COR-L47 (cell line): Measurements from ENCODE around the gene ZSWIM4.
"Not testable (repeated sequence)": the region's sequence is repeated elsewhere in the genome, so short reads cannot be mapped to it uniquely, and the experiment has no call there.

Experiments
- DNase-seq: peaks from one replicate; lab custom pipeline; 2025; lab: John Stamatoyannopoulos, UW

The ZSWIM4 gene

DNA sequence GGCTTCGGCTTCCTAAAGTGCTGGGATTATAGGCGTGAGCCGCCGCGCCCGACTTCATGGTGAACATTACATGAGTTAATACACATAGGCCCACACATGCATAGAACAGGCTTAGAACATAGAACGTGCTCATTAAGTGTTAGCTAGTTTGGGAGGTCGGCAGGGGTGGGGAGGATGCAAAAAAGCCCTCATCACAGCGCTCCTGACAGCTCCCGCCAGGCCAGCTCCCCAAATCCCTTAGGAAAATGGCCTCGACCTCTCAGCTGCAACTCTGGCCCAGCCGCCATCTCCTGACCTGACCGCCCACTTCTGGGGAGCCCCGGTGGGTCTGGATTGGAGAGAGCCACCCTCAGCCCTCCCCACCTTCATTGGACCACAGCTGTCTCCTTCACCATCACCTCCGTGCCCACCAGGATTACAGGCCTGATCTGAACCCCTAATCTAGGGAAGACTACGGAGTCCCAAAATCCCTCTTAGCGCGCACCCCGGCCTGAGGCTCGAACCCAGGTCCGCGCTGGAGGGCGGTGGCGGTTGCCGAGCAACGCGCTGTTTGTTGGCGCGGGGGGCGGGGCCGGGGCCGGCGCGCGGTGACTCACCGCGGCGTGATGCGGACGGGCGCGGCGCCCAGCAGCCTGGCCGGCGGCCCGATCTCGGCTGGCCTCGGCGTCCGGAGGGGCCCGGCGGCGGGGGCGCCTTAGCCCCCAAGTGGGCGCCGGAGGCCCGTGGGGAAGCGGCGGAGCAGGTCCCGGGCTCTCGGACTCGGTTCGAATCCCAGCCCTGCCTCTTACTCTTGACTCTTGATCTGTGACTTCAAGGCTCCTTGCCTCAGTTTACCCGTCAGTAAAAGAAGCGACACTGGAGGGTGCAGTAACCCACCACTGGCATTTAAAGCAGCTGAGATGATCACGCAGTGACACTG, 55.0 kb downstream of the ZSWIM4 start:
- peak; percentile 72 for DNase-seq

DNA sequence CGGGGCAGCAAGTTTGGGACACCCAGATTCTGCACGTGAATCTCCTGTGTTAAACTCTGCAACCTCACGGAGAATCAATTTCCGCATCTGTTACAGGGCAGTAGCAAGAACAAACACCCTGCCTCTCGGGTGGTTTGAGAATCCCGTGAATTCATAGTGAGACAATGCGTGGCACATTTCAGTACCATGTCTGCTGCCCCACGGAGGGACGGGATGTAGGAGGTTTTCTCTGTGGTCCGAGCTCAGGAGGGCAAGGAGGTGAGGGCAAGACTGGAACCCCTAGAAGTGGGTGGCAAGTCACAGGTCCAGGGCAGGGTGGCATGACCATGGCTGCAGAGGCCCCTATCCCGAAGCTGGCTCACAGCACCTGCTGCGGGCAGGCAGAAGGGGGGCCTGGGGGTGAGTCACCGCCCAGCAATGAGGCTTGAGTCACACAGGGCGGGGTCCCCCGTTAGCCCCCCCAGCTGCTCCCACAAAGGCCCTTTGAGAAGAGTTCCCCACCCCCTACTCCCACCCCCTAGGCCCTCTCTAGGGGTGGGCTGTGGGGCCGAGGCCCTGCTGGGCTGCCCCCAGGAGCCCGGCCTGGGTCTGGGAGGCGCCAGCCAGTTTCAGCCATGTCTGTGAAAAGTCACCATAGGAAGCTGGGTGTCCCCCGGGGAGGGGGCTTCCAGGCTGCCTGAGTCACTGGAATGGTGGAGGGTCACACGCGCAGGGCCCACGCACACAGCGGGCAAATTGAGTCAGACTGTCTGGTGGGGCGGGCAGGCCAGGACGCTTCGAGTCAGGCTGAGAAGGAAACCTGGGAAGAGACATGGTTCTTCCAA, 55.9 kb downstream of the ZSWIM4 start:
- no peak for DNase-seq

DNA sequence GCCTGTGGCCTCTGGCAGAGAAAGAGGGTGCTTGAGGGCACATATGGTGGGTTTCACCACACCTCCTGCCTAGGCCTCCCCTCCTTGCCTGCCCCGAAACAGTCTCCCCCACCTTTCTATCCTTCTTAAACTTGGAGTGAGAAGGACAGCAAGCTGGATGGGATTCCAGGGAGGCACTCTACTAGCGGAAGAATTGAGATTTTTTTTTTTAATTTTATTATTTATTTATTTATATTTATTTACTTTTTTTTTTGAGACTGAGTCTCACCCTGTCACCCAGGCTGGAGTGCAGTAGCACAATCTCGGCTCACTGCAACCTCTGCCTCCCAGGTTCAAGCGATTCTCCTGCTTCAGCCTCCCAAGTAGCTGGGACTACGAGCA, 56.5 kb downstream of the ZSWIM4 start:
- DNase-seq, result not testable (repeated sequence)

DNA sequence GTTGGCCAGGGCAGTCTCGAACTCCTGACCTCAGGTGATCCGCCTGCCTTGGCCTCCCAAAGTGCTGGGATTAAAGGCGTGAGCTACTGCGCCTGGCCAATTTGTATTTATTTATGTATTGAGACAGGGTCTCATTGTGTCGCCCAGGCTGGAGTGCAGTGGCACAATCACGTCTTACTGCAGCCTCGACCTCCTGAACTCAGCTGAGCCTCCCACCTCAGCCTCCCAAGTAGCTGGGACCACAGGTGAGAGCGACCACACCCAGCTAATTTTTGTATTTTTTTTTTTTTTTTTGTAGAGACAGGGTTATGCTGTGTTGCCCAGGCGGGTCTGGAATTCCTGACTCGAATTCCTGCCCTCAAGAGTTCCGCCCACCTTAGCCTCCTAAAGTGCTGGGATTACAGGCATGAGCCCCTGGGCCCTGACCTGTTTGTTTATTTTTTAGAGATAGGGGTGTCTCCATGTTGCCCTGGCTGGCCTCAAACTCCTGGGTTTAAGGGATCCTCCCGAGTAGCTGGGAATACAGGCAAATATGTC, 57.0 kb downstream of the ZSWIM4 start:
- not testable (repeated sequence) for DNase-seq

DNA sequence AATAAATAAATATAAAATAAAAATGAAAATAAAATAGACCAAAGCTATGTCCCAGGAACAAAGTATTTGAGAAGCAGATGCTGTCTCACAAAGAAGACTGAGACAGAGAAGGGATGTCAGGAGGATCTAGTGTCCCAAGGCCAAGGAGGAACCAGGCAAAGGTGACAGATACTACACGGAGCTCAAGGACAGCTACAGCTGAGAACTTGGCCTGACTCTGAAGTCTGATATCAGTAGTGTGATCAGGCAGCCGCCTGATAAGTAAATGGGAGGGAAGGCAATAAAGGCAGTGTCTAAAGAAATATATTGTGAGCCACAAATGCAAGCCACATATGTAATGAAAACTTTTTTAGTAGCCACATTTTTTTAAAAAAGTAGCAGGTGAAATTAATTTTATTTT, 61.3 kb downstream of the ZSWIM4 start:
- DNase-seq, result no peak

DNA sequence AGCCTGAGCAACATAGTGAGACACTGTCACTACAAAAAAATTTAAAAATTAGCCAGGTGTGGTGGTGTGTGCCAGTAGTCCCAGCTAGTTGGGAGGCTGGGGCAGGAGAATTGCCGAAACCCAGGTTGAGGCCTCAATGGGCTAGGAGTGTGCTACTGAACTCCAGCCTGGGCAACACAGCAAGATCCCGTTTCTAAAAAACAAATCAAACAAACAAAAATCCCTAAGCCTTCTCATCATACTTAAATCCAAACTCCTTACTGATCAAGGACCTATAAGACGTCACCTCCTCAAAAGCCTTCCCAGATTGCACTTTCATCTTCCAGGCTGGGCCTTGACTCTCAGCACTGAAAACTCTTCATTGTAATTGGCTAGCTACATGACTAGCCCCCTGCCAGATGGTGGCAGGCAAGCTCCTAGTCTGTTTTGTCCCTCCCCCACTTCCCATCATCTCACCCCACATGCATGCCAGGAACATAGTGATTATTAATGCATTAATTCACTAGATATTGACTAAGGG, 64.2 kb downstream of the ZSWIM4 start:
- no peak for DNase-seq

DNA sequence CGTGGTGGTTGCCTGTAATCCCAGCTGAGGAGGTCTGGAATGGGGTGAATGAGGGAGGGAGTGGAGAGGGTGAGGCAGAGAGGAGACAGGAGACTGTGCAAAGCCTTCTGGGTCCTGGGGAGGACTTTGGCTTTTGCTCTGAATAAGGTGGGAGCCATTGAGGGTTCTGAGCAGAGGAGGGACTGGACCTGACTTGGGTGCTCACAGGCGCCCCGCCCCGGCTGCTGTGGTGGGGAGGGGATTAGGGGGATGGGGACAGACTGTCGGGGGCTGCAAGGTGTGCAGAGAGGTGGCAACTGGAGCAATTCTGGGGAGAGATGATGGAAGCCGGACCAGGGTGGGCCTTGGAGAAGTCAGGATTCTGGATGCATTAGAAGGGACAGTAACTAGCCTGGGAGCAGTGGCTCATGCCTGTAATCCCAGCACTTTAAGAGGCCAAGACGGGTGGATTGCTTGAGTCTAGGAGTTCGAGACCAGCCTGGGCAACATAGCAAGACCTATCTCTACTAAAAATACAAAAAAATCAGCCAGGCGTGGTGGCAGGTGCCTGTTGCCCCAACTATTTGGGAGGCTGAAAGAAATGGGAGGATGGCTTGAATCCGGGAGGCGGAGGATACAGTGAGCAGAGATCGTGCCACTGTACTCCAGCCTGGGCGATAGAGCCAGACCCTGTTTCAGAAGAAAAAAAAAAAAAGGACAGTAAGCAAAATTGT, 65.6 kb downstream of the ZSWIM4 start:
- no peak for DNase-seq

DNA sequence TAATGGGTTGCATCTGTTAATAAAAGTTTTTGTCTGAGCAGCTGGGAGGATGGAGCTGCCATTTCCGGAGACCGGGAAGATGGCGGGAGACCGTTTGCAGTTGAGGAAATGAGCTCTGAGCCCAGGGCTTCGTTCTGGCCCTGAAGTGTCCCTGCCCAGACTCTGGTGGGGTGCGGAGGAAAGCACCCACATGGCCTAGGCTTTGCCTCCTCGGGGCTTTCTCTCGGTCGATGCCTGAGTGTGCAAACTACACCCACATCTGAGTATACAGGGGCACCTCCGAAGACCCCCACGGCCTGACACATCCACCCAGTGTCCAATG, 66.1 kb downstream of the ZSWIM4 start:
- DNase-seq, result no peak

DNA sequence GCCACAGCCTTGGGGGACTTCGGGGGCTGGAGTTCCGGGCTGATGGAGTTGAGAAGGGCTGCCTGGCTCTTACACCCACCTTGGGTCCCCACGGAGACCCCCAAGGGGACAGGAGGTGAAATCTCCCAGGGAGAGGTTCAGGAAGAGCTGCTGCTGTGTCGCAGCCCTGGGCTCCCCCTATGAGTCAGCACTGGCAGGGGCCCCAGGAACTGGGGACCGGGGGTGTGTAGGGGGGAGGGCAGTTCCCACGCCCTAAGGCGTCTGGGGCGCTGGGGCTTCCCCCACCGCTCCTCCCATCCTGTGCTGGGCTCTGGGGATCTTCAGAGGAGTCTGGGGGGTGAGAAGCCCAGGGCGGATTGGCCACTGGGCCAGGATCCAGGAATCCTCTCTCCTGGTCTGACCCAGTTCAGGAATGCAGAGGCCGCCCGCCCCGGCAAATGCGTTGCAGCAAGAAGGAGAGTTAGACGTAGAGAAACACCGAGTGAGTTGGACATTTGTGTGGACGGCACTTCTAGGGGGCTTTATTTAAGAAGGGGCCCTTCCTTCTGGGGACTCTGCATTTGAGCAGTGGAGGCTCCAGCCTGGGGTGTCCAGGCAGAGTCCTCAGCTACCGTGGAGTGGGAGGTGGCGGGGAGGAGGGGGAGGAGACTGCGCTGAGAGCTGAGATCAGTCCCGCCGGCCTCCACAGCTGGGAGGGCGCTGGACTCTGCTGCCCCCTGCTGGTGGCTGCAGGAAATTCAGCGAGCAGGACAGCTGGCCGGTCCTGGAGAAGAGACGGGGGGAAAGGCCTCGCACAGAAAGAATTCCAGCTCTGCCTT, 66.7 kb downstream of the ZSWIM4 start:
- DNase-seq, result peak; percentile 53

DNA sequence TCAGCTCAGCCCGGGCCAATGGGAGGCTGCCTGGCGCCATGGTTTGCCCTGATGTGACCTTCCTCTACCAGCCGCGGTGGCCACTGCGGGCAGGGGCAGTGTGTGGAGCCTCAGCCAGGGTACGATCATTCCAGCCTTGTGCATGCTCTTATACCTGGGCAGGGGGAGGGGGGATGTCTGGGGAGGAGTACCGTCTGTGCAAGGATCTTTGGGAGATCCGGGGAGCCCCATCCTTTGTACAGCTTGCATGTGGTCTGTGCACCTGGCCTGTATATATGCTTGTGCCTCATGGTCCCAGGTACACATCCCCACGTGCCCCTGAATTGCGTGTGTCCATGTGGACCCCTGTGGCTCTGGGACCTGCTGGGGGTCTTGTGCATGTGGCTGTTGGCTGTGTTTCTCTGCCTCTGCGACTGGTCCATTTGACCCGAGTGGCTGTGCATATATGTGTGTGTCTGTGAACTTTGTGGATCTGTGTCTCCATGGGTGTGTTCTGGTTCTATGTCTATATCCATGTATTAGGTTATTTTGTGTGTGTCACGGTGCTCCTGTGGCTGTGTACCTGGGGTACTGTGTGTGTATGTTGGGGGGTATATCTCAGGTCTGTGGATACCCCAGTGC, 68.9 kb downstream of the ZSWIM4 start:
- DNase-seq, result no peak

DNA sequence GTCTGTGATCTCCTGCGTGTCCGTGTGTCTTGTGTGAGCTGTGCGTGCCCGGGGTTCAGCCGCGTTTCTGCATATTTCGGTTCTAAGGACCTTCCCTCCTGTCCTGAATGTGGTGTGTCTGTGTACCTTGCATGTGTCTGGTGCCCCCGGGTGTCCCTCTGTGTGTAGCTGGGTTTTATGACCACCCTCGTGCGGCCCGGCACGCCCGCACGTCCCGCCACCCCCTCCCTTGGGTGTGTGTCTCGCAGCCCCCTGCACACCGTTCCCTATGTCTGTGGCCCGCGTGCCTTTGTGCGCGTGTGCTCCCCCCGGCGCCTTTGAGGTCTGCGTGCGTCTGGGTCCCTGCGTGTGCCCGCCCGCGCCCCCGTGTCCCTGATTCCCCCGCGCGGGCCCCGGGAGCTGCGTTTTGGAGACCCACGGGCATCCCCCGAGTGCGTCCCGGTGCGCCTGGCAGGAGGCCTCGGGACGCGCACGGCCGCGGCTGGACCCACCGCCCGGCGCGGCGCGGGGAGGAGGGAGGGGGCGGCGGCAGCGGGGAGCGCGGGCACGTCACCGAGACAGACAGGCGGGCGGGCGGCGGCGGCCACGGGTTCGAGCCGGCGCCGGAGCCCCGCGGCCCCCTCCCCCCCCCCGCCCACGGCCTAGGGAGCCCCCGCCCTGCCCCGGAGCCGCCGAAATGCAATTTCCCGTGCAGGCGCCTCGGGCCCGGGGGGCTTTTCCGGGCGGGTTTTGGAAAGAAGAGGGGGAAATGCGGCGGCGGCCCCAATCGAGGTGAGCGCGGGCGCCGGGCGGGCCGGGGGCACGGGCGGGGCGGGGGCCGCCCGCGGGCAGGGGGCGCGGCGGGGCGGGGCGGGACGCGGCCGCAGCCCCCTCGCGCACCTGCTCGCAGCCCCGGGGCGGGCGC, 69.7 kb downstream of the ZSWIM4 start:
- no peak for DNase-seq

DNA sequence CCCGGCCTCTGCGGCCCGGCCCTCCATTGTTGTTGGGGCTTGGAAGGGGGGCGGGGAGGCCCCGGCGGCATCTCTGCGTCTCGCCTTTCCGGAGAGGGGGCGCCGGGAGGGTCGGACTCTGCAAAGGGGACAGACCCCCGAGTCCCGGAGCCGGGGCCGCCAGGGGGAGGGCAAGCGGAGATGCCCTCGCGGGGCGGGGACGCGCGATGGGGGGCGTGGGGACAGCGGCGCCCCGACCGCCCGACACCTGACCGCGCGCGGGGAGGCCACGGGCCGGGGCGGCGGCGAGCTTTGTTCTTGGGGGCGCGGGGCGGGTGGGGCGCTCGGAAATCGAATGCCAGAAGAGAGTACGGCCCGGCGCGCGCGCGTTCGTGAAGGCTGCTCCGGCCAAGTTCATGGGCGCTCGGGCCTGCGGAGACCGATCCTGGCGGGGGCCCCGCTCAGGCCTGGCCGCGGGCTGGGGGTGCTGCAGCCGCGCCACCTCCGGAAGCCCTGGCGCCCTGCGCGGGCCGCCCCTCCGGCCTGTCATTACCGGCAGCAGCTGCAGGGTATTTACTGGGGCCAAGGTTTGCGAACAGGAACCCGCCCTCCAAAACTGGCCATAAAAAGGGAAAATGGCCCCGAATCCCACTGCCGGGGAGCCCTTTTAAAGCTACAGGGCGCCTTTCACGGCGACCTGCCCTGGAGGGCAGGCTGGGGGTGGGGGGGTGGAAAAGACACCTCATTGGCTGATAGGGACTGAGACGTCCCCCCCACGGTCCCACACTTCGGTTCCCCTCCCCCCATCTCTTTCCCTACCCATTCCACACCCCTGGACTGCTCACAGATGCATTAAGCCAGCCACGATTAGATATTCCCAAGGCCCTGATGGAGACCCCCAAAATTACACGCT, 70.6 kb downstream of the ZSWIM4 start:
- DNase-seq, result no peak

DNA sequence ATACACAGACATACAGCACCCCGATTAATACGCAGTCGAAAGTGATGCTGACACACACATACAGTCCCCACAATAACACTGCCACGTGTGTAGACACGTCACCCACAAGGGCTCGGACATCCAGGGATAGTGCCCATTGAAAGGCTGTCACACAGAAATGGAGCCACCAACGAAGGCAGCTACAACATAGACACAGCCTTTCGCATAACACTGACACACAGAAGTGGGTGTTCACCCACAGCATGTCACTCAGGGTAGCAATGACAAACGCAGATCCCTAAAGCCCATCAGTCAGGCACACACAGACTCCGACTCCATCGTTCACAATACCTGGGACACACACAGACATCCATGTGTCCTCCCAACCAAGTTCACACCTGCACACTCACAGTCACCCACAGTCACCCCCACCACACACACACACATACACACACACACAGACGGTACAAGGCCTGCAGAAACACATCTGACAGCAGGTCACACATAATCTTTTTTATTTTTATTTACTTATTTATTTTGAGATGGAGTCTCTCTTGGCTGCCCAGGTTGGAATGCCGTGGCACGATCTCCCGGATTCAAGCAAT, 71.3 kb downstream of the ZSWIM4 start:
- no peak for DNase-seq

DNA sequence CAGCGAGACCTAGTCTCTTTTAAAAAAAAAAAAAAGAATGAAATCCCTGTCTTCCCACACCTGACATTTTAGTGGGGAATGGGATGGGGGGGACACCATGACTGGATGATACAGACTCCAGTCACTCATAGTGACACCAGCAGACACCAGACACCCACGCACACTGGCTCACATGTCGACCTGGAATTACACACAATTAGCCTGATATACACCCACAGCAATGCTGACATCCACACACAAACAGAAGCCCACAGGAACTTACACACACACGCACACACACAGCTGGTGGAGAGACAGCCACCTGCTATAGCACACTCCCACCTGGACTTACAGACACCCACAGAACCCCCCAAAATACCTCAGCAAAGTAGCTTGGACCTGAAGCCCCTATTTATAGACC, 73.4 kb downstream of the ZSWIM4 start:
- DNase-seq, result no peak

DNA sequence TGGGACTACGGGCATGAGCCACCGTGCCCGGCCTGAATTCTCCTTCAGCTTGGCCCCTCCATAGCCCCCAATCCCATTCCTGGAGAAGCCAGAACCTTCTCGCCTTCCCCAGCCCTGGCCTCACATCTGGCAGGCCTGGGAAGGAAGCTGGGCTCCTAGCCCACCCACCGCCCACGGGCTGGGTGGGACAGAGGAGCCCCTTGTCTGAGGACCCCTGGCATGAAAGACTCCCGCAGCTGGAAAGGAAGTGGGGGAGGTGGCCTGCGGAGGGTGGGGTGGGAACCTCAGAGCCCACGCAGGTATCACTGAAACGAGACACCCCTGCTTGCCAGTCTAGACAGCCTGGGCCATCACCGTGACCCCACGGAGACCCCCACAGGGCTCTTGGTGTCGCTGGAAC, 74.0 kb downstream of the ZSWIM4 start:
- DNase-seq, result no peak

DNA sequence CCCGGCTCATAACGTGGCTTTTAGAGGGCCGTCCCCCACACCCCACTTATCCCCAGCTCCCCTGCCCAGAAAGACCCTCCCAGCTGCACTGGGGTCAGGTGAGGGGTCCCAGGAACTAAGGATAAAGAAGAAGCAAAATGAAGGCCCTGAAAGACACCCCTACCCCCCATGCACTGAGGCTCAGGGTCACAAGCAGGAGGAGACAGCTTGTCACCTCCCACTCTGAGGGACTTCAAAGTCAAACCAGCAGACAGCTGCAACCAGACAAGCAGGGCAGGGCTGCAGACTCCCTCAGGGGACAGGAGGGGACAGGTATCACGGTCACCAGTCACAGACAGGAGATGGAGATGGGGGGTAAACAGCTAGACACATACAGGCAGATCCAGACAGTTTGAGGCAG, 75.6 kb downstream of the ZSWIM4 start:
- no peak for DNase-seq

DNA sequence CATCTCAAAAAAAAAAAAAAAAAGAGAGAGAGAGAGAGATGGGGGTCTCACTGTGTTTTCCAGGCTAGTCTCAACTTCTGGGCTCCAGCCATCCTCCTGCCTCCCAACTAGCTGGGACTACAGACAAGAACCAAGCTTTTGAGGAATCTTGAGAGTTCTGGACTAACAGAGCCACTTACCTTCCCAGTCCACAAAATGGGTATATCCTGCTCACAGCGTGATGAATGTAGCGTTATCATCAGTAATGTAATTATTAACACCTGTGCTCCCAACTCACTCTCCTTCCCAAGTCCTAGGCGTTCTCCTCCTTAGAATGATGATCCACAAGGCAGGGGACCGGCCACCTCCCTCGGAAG, 77.1 kb downstream of the ZSWIM4 start:
- DNase-seq, result no peak

DNA sequence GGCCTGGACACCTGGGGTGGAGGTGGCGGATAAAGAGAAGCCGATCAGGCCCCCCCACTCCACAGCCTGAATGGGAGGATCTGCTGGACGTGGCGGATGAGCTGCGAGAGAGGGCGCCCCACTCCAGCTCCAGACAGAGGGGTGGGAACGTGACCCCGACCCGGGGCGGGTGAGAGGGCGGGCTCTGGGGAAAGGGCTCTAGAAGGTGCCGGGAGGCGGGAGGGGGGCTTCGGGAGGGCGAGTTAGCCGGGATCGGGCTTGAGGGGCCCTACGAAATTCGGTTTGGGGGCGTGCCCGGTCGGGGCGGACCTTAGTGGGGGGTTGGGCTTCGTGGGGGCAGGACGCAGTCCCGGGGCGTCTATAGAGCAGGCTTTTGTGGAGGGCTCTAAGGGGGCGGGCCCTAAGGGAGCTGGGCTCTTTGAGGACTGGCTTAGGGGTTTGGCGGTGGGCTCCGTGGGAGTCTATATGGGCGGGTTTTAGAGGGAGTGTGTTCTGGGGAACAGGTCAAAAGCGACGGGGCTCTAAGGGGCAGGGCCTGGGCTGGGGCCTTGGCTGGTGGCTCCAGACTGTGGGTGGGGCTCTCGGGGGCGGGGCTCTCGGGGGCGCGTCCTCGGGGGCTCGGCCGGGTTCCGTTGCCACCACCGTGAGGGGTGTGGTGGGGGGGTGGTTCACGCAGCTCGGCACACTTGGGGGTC, 77.6 kb downstream of the ZSWIM4 start:
- no peak for DNase-seq
